HepG2 (cell line): ENCODE results near the gene FOXS1. TPM values are rescaled to one million over a fixed set of nuclear protein-coding genes. Genes with fewer than 3 reads are reported as not detected.

Experiments
- CCAR2 ChIP-seq: fragments of 200-400 bp; formaldehyde crosslinking; optimal IDR thresholded peaks from 2 replicates; pipeline ENCODE3; 2018; ENCODE audit warnings: low read depth, mild to moderate bottlenecking, low read length, moderate library complexity
- ELF1 ChIP-seq: sonication (generic); formaldehyde crosslinking; IDR thresholded peaks from 2 replicates; pipeline ENCODE4 v1.4.0; 2020; ENCODE audit warnings: missing genetic modification reagents
- ELF3 ChIP-seq: IDR thresholded peaks from 2 replicates; pipeline ENCODE4 v1.6.1; 2016; ENCODE audit warnings: missing genetic modification reagents, missing compliant biosample characterization
- FOXJ3 ChIP-seq: sonication (generic); formaldehyde crosslinking; IDR thresholded peaks from 2 replicates; pipeline ENCODE4 v1.4.0; 2020; ENCODE audit warnings: missing genetic modification reagents, mild to moderate bottlenecking, borderline replicate concordance
- GATA4 ChIP-seq: sonication (generic); IDR thresholded peaks from 2 replicates; pipeline ENCODE4 v1.6.1; 2016; ENCODE audit warnings: antibody characterized with exemption, low read depth, borderline replicate concordance
- NFE2L2 ChIP-seq: fragments of 150-350 bp; IDR thresholded peaks from 2 replicates; pipeline ENCODE4 v1.6.1; 2014; ENCODE audit warnings: low read length
- NR1H2 ChIP-seq: sonication (generic); formaldehyde crosslinking; IDR thresholded peaks from 2 replicates; pipeline ENCODE4 v1.8.1; 2022; ENCODE audit warnings: low read depth, missing genetic modification reagents, borderline replicate concordance
- RBAK ChIP-seq: sonication (generic); formaldehyde crosslinking; IDR thresholded peaks from 2 replicates; pipeline ENCODE4 v1.5.1; 2020; ENCODE audit warnings: mild to moderate bottlenecking, missing genetic modification reagents
- SRSF4 ChIP-seq: fragments of 200-400 bp; formaldehyde crosslinking; IDR thresholded peaks from one replicate; pipeline ENCODE4 v1.6.1; 2018; ENCODE audit warnings: mild to moderate bottlenecking, low read depth, low read length, moderate library complexity; ENCODE audit not compliant: poor library complexity, severe bottlenecking
- TBL1XR1 ChIP-seq: fragments of 150-350 bp; IDR thresholded peaks from 2 replicates; pipeline ENCODE4 v1.6.1; 2014; ENCODE audit warnings: borderline replicate concordance, low read length; ENCODE audit not compliant: partially characterized antibody
- THYN1 ChIP-seq: sonication (generic); formaldehyde crosslinking; IDR thresholded peaks from 2 replicates; pipeline ENCODE4 v1.8.1; 2023; ENCODE audit warnings: low read depth, mild to moderate bottlenecking, moderate library complexity, missing genetic modification reagents, borderline replicate concordance
- ZBTB7A ChIP-seq: sonication (generic); formaldehyde crosslinking; IDR thresholded peaks from 2 replicates; pipeline ENCODE4 v1.8.0; 2022; ENCODE audit warnings: mild to moderate bottlenecking, missing genetic modification reagents
- ZFP37 ChIP-seq: sonication (generic); formaldehyde crosslinking; IDR thresholded peaks from 2 replicates; pipeline ENCODE4 v1.4.0; 2020; ENCODE audit warnings: missing genetic modification reagents, borderline replicate concordance
- ZKSCAN1 ChIP-seq: fragments of 150-350 bp; IDR thresholded peaks from 2 replicates; pipeline ENCODE4 v1.6.1; 2014; ENCODE audit warnings: low read length
- ZNF138 ChIP-seq: sonication (generic); formaldehyde crosslinking; IDR thresholded peaks from 2 replicates; pipeline ENCODE4 v1.5.0; 2020; ENCODE audit warnings: mild to moderate bottlenecking, low read depth, missing genetic modification reagents
- ZNF570 ChIP-seq: sonication (generic); formaldehyde crosslinking; IDR thresholded peaks from 2 replicates; pipeline ENCODE4 v1.4.0; 2020; ENCODE audit warnings: mild to moderate bottlenecking, missing genetic modification reagents, borderline replicate concordance
- ZNF703 ChIP-seq: sonication (generic); formaldehyde crosslinking; IDR thresholded peaks from 2 replicates; pipeline ENCODE4 v1.5.1; 2020; ENCODE audit warnings: missing genetic modification reagents, mild to moderate bottlenecking, moderate library complexity, borderline replicate concordance
- ZNF772 ChIP-seq: sonication (generic); formaldehyde crosslinking; IDR thresholded peaks from 2 replicates; pipeline ENCODE4 v1.5.0; 2020; ENCODE audit warnings: mild to moderate bottlenecking, missing genetic modification reagents
- ZSCAN30 ChIP-seq: sonication (generic); formaldehyde crosslinking; IDR thresholded peaks from 2 replicates; pipeline ENCODE4 v1.5.0; 2020; ENCODE audit warnings: mild to moderate bottlenecking, missing genetic modification reagents
- polyA plus RNA-seq, 8 experiments: library from polyadenylated mRNA; depleted of rRNA in 3 of 8; stranded (reverse) in 7 of 8; unstranded in 1 of 8; fragments of >200 nt; fragmentation: Illumina TruSeq in 4 of 8; extraction: Trizol in 4 of 8; gene quantifications; 2 replicates each; pipeline versions ENCODE4 v1.2.1 to v1.2.3, GENCODE V29; 2011 to 2016; ENCODE audit warnings: low read depth in 4 of 8, missing spikeins in 1 of 8, mixed read lengths in 1 of 8; ENCODE audit not compliant: insufficient read depth in 1 of 8
- total RNA-seq, 5 experiments: library from RNA; depleted of rRNA; stranded (reverse); fragments of >200 nt; fragmentation: Illumina TruSeq; extraction: Trizol; gene quantifications; 2 replicates each; pipeline ENCODE4 v1.2.3, GENCODE V29; 2016; ENCODE audit warnings: low read depth in 1 of 5
- TF ChIP-seq, protein P1 (sequence below): sonication (generic); formaldehyde crosslinking; IDR thresholded peaks from 2 replicates; pipeline ENCODE4 v1.9.0; 2021; ENCODE audit warnings: missing genetic modification reagents, mild to moderate bottlenecking, borderline replicate concordance
- TF ChIP-seq, protein P2 (sequence below): sonication (generic); formaldehyde crosslinking; IDR thresholded peaks from 2 replicates; pipeline ENCODE4 v1.5.1; 2020; ENCODE audit warnings: mild to moderate bottlenecking, missing genetic modification reagents
- TF ChIP-seq, protein P3 (sequence below): sonication (generic); formaldehyde crosslinking; IDR thresholded peaks from 2 replicates; pipeline ENCODE4 v1.9.0; 2022; ENCODE audit warnings: missing genetic modification reagents, mild to moderate bottlenecking, borderline replicate concordance
- TF ChIP-seq, protein P4 (sequence below): sonication (generic); formaldehyde crosslinking; IDR thresholded peaks from 2 replicates; pipeline ENCODE4 v1.4.0; 2020; ENCODE audit warnings: mild to moderate bottlenecking, missing genetic modification reagents

FOXS1 gene
- total and polyA plus RNA-seq, 2 of the 13 experiments (the other 11 are each of a cell fraction or from before 2014, with no cell fraction given) = not detected

DNA sequence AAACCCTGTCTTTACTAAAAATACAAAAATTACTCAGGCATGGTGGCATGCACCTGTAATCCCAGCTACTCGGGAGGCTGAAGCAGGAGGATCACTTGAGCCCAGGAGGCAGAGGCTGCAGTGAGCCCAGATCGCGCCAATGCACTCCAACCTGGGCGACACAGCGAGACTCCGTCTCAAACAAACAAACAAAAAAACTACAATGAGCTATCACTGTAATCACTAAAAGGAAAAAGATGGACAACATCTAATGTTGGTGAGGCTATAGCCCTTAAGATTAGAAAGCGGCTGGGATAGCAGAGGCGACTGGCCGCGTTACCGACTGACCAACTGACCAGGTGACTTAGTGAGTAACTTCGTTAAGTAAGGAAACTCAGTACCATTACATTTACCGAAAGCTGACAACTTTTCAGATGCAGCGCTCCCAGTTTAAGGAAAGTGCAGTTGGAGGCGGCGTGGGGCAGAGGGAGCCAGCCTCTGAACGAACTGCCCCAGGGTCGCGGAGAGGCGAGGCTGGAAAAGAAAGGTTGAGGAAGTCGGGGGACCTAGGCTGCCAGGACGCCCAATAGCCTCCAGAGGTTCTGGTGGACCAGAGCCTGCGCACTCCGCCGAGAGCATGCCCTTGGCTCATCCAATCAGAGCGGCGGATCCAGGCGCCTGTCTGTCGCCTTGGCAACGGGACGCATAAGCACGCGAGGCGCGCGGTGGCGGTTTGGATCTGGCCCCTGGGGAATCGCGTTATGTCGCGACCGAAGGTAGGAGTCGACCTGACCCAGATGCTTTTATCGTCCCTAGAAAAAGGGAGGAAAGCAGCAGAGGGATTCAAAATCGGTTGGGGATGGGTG is 34.0 kb upstream of the FOXS1 start (continued):
- TF ChIP-seq, protein P1, sequence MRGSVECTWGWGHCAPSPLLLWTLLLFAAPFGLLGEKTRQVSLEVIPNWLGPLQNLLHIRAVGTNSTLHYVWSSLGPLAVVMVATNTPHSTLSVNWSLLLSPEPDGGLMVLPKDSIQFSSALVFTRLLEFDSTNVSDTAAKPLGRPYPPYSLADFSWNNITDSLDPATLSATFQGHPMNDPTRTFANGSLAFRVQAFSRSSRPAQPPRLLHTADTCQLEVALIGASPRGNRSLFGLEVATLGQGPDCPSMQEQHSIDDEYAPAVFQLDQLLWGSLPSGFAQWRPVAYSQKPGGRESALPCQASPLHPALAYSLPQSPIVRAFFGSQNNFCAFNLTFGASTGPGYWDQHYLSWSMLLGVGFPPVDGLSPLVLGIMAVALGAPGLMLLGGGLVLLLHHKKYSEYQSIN (CRISPR knock-in tag) = no peak
- TF ChIP-seq ZNF703 (CRISPR knock-in tag) = no peak
- no peak for TF ChIP-seq RBAK (CRISPR knock-in tag)
- no peak for TF ChIP-seq NFE2L2
- TF ChIP-seq THYN1 = no peak
- TF ChIP-seq NR1H2 (CRISPR knock-in tag) = 0 out of 2 replicates have a peak, but pooled peaks have one; percentile 22
- TF ChIP-seq CCAR2 = no peak
- TF ChIP-seq ZNF570 (CRISPR knock-in tag) = no peak
- peak; percentile 81; the same call in 1 of the 2 replicates for TF ChIP-seq ZNF138
- TF ChIP-seq, protein P2, sequence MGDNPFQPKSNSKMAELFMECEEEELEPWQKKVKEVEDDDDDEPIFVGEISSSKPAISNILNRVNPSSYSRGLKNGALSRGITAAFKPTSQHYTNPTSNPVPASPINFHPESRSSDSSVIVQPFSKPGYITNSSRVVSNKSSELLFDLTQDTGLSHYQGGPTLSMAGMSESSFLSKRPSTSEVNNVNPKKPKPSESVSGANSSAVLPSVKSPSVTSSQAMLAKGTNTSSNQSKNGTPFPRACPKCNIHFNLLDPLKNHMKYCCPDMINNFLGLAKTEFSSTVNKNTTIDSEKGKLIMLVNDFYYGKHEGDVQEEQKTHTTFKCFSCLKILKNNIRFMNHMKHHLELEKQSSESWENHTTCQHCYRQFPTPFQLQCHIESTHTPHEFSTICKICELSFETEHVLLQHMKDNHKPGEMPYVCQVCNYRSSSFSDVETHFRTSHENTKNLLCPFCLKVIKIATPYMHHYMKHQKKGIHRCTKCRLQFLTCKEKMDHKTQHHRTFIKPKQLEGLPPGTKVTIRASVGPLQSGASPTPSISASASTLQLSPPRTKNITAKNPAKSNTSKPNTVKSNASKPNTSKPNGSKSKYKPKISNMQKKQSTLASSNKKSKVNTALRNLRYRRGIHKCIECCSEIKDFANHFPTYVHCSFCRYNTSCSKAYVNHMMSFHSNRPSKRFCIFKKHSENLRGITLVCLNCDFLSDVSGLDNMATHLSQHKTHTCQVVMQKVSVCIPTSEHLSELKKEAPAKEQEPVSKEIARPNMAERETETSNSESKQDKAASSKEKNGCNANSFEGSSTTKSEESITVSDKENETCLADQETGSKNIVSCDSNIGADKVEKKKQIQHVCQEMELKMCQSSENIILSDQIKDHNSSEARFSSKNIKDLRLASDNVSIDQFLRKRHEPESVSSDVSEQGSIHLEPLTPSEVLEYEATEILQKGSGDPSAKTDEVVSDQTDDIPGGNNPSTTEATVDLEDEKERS (CRISPR knock-in tag) = peak; percentile 13
- TF ChIP-seq, protein P3, sequence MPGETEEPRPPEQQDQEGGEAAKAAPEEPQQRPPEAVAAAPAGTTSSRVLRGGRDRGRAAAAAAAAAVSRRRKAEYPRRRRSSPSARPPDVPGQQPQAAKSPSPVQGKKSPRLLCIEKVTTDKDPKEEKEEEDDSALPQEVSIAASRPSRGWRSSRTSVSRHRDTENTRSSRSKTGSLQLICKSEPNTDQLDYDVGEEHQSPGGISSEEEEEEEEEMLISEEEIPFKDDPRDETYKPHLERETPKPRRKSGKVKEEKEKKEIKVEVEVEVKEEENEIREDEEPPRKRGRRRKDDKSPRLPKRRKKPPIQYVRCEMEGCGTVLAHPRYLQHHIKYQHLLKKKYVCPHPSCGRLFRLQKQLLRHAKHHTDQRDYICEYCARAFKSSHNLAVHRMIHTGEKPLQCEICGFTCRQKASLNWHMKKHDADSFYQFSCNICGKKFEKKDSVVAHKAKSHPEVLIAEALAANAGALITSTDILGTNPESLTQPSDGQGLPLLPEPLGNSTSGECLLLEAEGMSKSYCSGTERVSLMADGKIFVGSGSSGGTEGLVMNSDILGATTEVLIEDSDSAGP = peak; percentile 60; the same call in 1 of the 2 replicates
- TF ChIP-seq ZBTB7A (CRISPR knock-in tag) = 0 out of 2 replicates have a peak, but pooled peaks have one; percentile 12
- TF ChIP-seq ZFP37 = no peak
- no peak for TF ChIP-seq ZSCAN30 (CRISPR knock-in tag)
- peak; percentile 77 for TF ChIP-seq ELF1
- TF ChIP-seq SRSF4 = no peak
- TF ChIP-seq ZNF772 (CRISPR knock-in tag) = no peak
- peak; percentile 55; the same call in 1 of the 2 replicates for TF ChIP-seq GATA4
- TF ChIP-seq, protein P4, sequence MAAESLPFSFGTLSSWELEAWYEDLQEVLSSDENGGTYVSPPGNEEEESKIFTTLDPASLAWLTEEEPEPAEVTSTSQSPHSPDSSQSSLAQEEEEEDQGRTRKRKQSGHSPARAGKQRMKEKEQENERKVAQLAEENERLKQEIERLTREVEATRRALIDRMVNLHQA (CRISPR knock-in tag) = no peak
- peak; percentile 90 for TF ChIP-seq ELF3 (CRISPR knock-in tag)
- no peak for TF ChIP-seq TBL1XR1
- no peak for TF ChIP-seq FOXJ3
- TF ChIP-seq ZKSCAN1 = no peak
